ENCODE measurements around the gene AFAP1L1.

GRCh38 chr5:149299451-149300054, 27.9 kb downstream of the AFAP1L1 start:
- TF ChIP-seq PKNOX1 (IDR thresholded peaks at IDR 0.05) (no peak), FOXM1 (IDR thresholded peaks at IDR 0.05; ENCODE audit: borderline replicate concordance) (no peak), TARDBP (IDR thresholded peaks at IDR 0.05) (no peak), ZNF384 (IDR thresholded peaks at IDR 0.05) (no peak), NFRKB (IDR thresholded peaks at IDR 0.05) (no peak)
